HG03039 (cell line): Measurements from ENCODE around the gene ALS2.

Experiments
- ATAC-seq: cut with Tn5 transposase; IDR thresholded peaks from one replicate; pipeline ENCODE4 v1.9.1; 2021; ENCODE audit warnings: mild to moderate bottlenecking, moderate library complexity; ENCODE audit not compliant: unreplicated experiment

The ALS2 gene

GRCh38 chr2:201761101-201761500 is 19.6 kb downstream of the ALS2 start:
- no peak for ATAC-seq

GRCh38 chr2:201759567-201759966 is 21.2 kb downstream of the ALS2 start:
- peak; percentile 53 for ATAC-seq

- ATAC-seq: no peak
These were observed 21.9 kb downstream of the ALS2 start for GRCh38 chr2:201758873-201759272.

GRCh38 chr2:201758234-201758633 is 22.5 kb downstream of the ALS2 start:
- no peak for ATAC-seq

- ATAC-seq: no peak
These were observed 25.9 kb downstream of the ALS2 start for GRCh38 chr2:201754717-201755415.

- no peak for ATAC-seq
These were observed 29.2 kb downstream of the ALS2 start for GRCh38 chr2:201751566-201751965.

- ATAC-seq: no peak
These were observed 34.2 kb downstream of the ALS2 start for GRCh38 chr2:201746551-201746950.

- ATAC-seq: no peak
These were observed 45.2 kb downstream of the ALS2 start for GRCh38 chr2:201735486-201735885.

- no peak for ATAC-seq
These were observed 46.6 kb downstream of the ALS2 start for GRCh38 chr2:201734111-201734510.

GRCh38 chr2:201733544-201733943 is 47.2 kb downstream of the ALS2 start:
- ATAC-seq: no peak

- ATAC-seq: no peak
These were observed 50.0 kb downstream of the ALS2 start for GRCh38 chr2:201730651-201731285.

GRCh38 chr2:201715459-201715858 is 65.3 kb downstream of the ALS2 start:
- ATAC-seq: no peak

- no peak for ATAC-seq
These were observed 68.0 kb downstream of the ALS2 start for GRCh38 chr2:201712726-201713125.

- ATAC-seq: no peak
These were observed 71.0 kb downstream of the ALS2 start for GRCh38 chr2:201709747-201710146.

- no peak for ATAC-seq
These were observed 71.7 kb downstream of the ALS2 start for GRCh38 chr2:201709049-201709448.

- ATAC-seq: no peak
These were observed 73.0 kb downstream of the ALS2 start for GRCh38 chr2:201707753-201708152.

GRCh38 chr2:201707142-201707541 is 73.6 kb downstream of the ALS2 start:
- no peak for ATAC-seq

GRCh38 chr2:201704536-201704935 is 76.2 kb downstream of the ALS2 start:
- ATAC-seq: no peak

- ATAC-seq: no peak
These were observed 79.1 kb downstream of the ALS2 start for GRCh38 chr2:201701646-201702045.

- ATAC-seq: no peak
These were observed 81.3 kb downstream of the ALS2 start for GRCh38 chr2:201699416-201699815.

- no peak for ATAC-seq
These were observed 82.0 kb downstream of the ALS2 start, which contains the start of gene MPP4 for GRCh38 chr2:201698588-201699226. TSS of gene MPP4 (minus strand) at chr2:201698644. CDS start at chr2:201693954, 4,690 bp downstream.

- no peak for ATAC-seq
These were observed 82.8 kb downstream of the ALS2 start for GRCh38 chr2:201697899-201698298.
